Progenitor cell of endocrine pancreas (in vitro differentiated cells): ENCODE results near the gene RGS7. TPM values are rescaled to one million over a fixed set of nuclear protein-coding genes. Genes with fewer than 3 reads are reported as not detected.
"Not testable (repeated sequence)": the region's sequence is repeated elsewhere in the genome, so short reads cannot be mapped to it uniquely, and the experiment has no call there.

Source experiments
- DNase-seq: peaks from one replicate; pipeline ENCODE4 v3.0.0; 2021; ENCODE audit warnings: low spot score; ENCODE audit not compliant: unreplicated experiment
- H3K27ac Mint-ChIP-seq: 2 replicates; pipeline ENCODE4 v1.8.0; 2021; ENCODE audit warnings: mild to moderate bottlenecking, moderate library complexity, mixed read lengths
- H3K27me3 Mint-ChIP-seq: 2 replicates; pipeline ENCODE4 v1.8.0; 2021; ENCODE audit warnings: mixed read lengths
- H3K36me3 Mint-ChIP-seq: 2 replicates; pipeline ENCODE4 v1.8.0; 2022; ENCODE audit warnings: mixed read lengths; ENCODE audit not compliant: insufficient read depth
- H3K4me1 Mint-ChIP-seq: 2 replicates; pipeline ENCODE4 v1.8.0; 2021; ENCODE audit warnings: low read depth, mixed read lengths
- H3K4me3 Mint-ChIP-seq: 2 replicates; pipeline ENCODE4 v1.8.0; 2021; ENCODE audit warnings: low read depth, mild to moderate bottlenecking, moderate library complexity, mixed read lengths
- H3K9me3 Mint-ChIP-seq: 2 replicates; pipeline ENCODE4 v1.8.0; 2021; ENCODE audit warnings: low read depth, mixed read lengths
- total RNA-seq: library from RNA; stranded (reverse); gene quantifications from 2 replicates; pipeline ENCODE4 v1.2.1, GENCODE V29; 2021
- TF ChIP-seq, protein P1 (sequence below): fragments of 200-600 bp; sonication (generic); IDR thresholded peaks from one replicate; pipeline ENCODE4 v1.5.0; 2021; ENCODE audit warnings: antibody characterized with exemption, mild to moderate bottlenecking; ENCODE audit not compliant: unreplicated experiment

Gene RGS7
- total RNA-seq, 1 donor from 2014 or later, result 2.4 TPM

DNA sequence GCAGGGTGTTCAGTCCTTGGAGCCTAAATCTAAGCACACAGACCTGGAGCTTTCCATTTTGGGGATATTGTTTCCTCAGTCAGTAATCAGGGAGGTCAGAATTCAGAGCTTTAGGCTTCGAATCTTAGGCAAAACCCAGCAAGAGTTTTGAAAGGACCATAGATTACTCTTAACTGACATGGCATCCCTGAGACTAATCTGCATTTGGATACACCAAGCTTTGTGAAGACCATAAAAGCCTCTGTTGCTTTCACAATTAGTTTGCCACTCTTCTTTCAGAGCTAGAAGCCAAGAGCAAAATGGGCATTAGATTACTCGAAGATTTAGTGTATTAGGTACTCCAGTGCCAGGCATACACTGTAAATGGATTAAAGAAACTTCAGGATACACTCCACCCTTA, 613.3 kb downstream of the RGS7 start:
- Mint-ChIP-seq H3K4me3 (no peak overlapping the region), H3K4me1 (no peaks in the 10 kb centered on the region), H3K27me3 (no peaks in the 10 kb centered on the region), H3K27ac (no peak overlapping the region), H3K9me3 (no peaks in the 10 kb centered on the region), H3K36me3 (no peaks in the 10 kb centered on the region)
- DNase-seq, result no peak
- TF ChIP-seq, protein P1, sequence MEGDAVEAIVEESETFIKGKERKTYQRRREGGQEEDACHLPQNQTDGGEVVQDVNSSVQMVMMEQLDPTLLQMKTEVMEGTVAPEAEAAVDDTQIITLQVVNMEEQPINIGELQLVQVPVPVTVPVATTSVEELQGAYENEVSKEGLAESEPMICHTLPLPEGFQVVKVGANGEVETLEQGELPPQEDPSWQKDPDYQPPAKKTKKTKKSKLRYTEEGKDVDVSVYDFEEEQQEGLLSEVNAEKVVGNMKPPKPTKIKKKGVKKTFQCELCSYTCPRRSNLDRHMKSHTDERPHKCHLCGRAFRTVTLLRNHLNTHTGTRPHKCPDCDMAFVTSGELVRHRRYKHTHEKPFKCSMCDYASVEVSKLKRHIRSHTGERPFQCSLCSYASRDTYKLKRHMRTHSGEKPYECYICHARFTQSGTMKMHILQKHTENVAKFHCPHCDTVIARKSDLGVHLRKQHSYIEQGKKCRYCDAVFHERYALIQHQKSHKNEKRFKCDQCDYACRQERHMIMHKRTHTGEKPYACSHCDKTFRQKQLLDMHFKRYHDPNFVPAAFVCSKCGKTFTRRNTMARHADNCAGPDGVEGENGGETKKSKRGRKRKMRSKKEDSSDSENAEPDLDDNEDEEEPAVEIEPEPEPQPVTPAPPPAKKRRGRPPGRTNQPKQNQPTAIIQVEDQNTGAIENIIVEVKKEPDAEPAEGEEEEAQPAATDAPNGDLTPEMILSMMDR, result no peak

DNA sequence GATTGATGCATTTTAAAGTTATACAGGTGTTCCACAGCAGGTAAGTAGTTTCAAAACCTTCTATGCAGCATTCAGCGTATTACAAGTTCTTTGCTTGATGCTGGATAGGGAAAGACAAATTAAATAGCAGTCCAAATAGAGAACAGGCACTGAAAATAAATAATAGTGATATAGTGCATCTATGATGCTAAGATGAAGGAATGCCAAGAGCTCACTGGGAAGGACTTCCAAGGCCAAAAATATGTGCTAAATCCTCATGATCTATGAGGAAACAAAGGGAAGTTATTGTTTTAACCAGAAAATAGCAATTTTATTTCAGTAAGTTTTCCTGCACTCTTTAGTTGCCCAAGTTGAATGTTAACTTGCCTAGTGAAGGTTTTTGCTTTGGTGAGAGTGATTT, 617.3 kb downstream of the RGS7 start:
- no peaks in the 10 kb centered on the region for H3K9me3 Mint-ChIP-seq
- DNase-seq, result no peak
- no peak overlapping the region for H3K4me3 Mint-ChIP-seq
- H3K27ac Mint-ChIP-seq, result no peak overlapping the region
- H3K27me3 Mint-ChIP-seq, result no peaks in the 10 kb centered on the region
- no peaks in the 10 kb centered on the region for H3K36me3 Mint-ChIP-seq
- TF ChIP-seq, protein P1, result no peak
- no peaks in the 10 kb centered on the region for H3K4me1 Mint-ChIP-seq

DNA sequence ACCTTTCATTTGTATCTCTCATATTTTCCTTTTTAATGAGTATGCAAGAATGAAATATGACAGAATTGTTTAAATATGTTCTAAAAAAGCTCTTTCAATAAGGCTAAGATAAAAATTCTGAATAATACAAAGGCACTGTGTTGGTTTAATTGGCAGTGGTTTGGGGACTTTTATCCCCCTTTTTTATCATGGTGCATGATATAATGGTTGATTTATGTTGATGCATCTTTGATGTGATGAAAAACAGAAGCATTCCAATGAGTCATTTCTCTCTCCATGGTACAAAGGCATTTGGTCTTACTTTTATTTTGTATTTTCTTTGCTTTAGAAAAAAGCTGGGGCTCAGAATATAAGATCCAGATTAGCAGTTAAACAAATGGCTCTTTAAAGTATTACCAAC, 617.9 kb downstream of the RGS7 start:
- no peaks in the 10 kb centered on the region for H3K36me3 Mint-ChIP-seq
- no peaks in the 10 kb centered on the region for H3K9me3 Mint-ChIP-seq
- H3K4me1 Mint-ChIP-seq, result no peaks in the 10 kb centered on the region
- DNase-seq, result no peak
- H3K27me3 Mint-ChIP-seq, result no peaks in the 10 kb centered on the region
- TF ChIP-seq, protein P1, result no peak
- no peak overlapping the region for H3K4me3 Mint-ChIP-seq
- no peak overlapping the region for H3K27ac Mint-ChIP-seq

GRCh38 chr1:240737766-240738265, 619.2 kb downstream of the RGS7 start:
- Mint-ChIP-seq H3K27ac (no peak overlapping the region), H3K4me1 (no peaks in the 10 kb centered on the region), H3K36me3 (no peaks in the 10 kb centered on the region), H3K9me3 (no peaks in the 10 kb centered on the region), H3K27me3 (no peaks in the 10 kb centered on the region), H3K4me3 (no peak overlapping the region)
- DNase-seq, result no peak
- TF ChIP-seq, protein P1, result no peak

- H3K4me3 Mint-ChIP-seq, result no peak overlapping the region
- no peak for DNase-seq
- H3K9me3 Mint-ChIP-seq, result no peaks in the 10 kb centered on the region
- H3K36me3 Mint-ChIP-seq, result no peaks in the 10 kb centered on the region
- TF ChIP-seq, protein P1, result no peak
- H3K27ac Mint-ChIP-seq, result no peak overlapping the region
- no peaks in the 10 kb centered on the region for H3K4me1 Mint-ChIP-seq
- H3K27me3 Mint-ChIP-seq, result no peaks in the 10 kb centered on the region
Measured at GRCh38 chr1:240737298-240737697, 619.7 kb downstream of the RGS7 start.

DNA sequence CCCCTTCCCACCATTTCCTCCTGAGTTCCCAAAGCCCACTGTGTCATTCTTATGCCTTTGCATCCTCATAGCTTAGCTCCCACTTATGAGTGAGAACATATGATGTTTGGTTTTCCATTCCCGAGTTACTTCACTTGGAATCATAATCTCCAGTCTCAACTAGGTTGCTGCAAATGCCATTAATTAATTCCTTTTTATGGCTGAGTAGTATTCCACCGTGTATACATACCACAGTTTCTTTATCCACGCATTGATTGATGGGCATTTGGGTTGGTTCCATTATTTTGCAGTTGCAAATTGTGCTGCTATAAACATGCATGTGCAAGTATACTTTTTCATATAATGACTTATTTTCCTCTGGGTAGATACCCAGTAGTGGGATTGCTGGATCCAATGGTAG, 622.3 kb downstream of the RGS7 start:
- H3K27me3 Mint-ChIP-seq, H3K4me1 Mint-ChIP-seq, H3K27ac Mint-ChIP-seq, H3K4me3 Mint-ChIP-seq, DNase-seq, H3K36me3 Mint-ChIP-seq, H3K9me3 Mint-ChIP-seq: not testable (repeated sequence)
